Stimulated activated CD4-positive, alpha-beta T cell treated with anti-CD3 and anti-CD28 coated beads, Interleukin-1b, Interleukin-23, amount 100 ng/mL, for 48 hours (primary cell): ENCODE measurements around the gene ELFN1.

Experiments used
- DNase-seq: peaks from one replicate; pipeline ENCODE4 v3.0.0-alpha.2; 2020

ELFN1 gene

DNA sequence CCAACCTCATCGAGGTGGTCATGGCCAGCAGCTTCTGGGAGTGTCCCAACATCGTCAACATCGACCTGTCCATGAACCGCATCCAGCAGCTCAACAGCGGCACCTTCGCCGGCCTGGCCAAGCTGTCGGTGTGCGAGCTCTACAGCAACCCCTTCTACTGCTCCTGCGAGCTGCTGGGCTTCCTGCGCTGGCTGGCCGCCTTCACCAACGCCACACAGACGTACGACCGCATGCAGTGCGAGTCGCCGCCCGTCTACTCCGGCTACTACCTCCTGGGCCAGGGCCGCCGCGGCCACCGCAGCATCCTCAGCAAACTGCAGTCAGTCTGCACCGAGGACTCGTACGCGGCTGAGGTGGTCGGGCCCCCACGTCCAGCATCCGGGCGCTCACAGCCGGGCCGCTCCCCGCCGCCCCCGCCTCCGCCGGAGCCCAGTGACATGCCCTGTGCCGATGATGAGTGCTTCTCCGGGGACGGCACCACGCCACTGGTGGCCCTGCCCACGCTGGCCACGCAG lies 75.0 kb downstream of the ELFN1 start:
- DNase-seq: no peak

GRCh38 chr7:1745576-1746490 lies 75.8 kb downstream of the ELFN1 start:
- no peak for DNase-seq

DNA sequence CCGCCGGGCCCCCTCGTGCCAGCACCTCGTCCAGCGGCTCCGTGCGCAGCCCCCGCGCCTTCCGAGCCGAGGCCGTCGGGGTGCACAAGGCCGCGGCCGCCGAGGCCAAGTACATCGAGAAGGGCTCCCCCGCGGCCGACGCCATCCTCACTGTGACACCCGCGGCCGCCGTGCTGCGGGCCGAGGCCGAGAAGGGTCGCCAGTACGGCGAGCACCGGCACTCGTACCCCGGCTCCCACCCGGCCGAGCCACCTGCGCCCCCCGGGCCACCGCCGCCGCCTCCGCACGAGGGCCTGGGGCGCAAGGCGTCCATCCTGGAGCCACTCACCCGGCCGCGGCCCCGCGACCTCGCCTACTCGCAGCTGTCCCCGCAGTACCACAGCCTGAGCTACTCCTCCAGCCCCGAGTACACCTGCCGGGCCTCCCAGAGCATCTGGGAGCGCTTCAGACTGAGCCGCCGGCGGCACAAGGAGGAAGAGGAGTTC lies 76.5 kb downstream of the ELFN1 start:
- DNase-seq: no peak

- DNase-seq: no peak
These were observed 77.1 kb downstream of the ELFN1 start for GRCh38 chr7:1747004-1747801.

GRCh38 chr7:1748076-1748838 lies 78.2 kb downstream of the ELFN1 start:
- DNase-seq: no peak

DNA sequence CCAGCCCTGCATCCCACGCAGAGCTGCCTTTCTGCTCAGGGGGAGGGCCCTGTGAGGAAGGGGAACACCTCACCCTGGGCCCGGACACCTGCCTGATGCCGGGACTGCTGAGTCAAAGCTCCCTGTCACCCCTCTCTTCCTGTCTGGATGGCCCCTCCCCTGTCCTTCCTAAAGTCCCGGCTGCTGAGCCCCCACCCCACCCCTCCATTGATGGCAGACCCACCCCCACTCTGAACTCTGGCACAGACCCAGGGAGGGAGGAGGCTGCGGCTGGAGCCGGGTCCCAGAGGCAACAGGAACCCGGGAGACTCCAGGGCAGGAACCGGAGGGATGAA lies 78.7 kb downstream of the ELFN1 start:
- DNase-seq: no peak

GRCh38 chr7:1749351-1749863 lies 79.3 kb downstream of the ELFN1 start:
- DNase-seq: no peak

GRCh38 chr7:1749864-1750466 lies 79.9 kb downstream of the ELFN1 start:
- no peak for DNase-seq

- DNase-seq: no peak
These were observed 80.5 kb downstream of the ELFN1 start for GRCh38 chr7:1750541-1751021.

DNA sequence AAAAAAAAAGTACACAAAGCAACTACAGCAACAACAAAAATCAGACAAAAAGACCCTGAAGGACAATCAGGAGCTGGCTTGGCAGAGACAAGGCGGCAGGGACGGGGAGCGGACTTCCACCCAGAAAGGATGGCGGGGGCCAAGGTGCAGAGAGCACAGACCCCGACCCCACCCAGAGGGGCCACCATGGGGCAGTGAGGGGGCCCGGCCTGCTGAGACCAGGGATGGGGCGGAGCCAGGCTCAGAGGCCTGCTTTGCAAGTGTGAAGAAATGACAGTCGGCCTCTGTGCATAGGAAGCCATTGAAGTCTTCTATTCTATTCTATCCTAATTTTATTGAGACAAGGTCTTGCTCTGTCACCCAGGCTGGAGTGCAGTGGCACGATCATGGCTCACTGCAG lies 82.0 kb downstream of the ELFN1 start:
- no peak for DNase-seq

DNA sequence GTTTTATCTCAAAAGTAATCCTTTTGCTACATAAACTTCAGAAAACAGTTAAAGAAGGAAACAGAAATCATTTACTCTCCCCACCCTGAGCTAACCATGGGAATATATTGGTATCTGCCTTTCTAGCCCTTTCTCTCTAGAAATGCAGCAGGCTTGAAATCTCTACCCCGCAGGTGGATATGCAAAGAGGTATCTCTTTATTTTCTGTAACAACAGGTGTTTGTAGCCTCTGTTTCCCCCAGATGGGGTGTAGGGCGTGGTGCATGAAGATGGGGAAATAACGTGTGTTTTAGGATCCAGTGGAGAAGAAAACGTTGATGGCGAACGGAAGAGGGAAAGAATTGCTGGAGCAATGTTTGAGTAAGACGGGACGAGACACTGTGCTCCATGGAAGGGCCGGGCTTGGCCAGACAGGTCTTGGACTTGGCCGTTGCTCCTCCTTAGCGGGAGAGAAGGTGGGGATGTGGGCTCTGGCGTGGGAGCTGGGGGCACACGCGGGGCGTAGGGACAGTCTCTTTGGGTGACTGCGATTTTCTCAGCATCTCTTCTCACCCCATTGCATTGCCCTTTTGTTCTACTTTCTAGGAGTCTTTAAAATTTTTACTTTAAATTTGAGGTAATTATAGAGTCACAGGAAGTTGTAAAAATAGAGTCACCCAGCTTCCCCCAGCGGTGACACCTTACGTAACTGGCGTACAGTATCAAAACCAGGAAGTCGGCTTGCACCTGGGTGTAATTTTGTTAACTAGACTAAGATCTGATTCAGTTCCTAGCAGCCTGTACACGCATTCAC lies 82.9 kb downstream of the ELFN1 start:
- DNase-seq: no peak

- no peak for DNase-seq
These were observed 83.4 kb downstream of the ELFN1 start for GRCh38 chr7:1753564-1753867.

DNA sequence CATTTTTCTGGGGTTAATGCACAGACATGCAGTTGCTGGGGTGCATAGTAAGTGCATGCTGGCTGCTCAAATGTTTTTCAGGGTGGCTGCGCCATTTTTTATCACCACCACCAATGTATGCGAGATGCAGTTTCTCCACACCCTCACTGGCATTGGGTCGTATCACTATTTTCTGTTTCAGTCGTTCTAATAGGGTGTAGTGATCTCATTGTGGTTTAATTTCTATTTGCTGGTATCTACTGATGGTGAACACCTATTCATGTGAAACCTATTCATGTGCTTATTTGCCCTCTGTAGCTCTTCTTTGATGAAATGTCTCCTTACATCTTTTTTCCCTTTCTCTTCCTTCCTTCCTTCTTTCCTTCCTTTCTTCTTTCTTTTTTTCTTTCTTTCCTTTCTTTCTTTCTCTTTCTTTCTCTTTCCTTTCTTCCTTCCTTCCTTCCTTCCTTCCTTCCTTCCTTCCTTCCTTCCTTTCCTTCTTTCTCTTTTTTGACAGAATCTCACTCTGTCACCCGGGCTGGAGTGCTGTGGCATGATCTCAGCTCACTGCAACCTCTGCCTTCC lies 84.3 kb downstream of the ELFN1 start:
- DNase-seq: no peak

DNA sequence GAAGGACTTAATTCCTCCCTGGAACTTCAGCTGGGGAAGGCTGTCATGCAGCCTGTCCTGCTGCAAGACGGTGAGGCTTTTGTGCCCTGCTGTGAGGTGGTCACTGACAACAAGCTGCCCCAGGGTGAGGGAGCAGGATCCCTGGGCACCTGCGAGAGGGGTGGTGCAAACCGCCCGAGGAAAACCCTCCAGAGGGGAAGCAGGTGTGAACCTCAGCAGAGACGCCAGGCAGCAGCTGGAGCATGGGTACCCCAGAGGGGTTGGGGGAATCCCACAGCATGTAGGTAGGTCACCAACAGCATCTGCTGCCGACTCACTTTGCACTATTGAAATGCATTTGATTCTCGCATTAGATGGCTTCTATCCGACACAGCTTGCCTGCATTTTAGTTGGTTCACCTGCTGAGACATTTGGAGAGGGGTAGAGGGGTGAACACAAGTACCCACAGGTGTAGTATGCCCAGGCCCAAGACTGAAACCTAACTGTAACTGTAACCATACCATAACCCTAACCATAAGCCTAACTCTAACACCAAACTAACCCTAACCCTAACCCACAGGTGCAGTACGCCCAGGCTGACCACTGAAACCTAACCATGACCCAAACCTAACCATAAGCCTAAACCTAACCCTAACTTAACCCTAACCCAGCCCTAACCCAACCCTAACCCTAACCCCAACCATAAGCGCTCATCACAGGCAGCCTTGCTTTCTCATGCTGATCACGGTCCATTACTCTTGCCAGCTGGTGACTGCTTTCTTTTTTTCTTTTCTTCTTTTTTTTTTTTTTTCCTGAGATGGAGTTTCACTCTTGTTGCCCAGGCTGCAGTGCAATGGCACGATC lies 85.9 kb downstream of the ELFN1 start:
- DNase-seq: no peak

DNA sequence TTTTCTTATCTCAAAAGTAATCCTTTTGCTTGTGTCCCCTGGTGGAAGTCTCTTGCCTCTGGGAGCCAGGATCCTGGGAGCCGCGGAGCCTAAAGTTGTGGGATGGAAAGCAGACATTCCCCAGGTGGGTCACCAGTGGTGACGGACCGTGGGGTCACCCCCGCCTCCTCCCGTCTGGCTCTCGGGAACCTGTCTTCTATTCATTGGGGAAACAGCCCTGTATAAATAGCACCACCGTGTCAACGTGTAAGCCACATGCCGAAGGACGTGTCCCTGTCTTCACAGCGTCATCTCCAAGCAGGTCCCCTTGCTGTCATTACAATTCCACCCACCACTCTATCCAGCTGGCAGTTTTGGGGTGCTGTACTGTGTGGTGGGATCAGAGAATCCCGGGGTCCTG lies 87.5 kb downstream of the ELFN1 start:
- DNase-seq: no peak

- peak; percentile 37 for DNase-seq
These were observed 88.2 kb downstream of the ELFN1 start for GRCh38 chr7:1758028-1758858.

GRCh38 chr7:1758859-1759521 lies 88.9 kb downstream of the ELFN1 start:
- DNase-seq: no peak

- no peak for DNase-seq
These were observed 91.0 kb downstream of the ELFN1 start for GRCh38 chr7:1761097-1761496.

DNA sequence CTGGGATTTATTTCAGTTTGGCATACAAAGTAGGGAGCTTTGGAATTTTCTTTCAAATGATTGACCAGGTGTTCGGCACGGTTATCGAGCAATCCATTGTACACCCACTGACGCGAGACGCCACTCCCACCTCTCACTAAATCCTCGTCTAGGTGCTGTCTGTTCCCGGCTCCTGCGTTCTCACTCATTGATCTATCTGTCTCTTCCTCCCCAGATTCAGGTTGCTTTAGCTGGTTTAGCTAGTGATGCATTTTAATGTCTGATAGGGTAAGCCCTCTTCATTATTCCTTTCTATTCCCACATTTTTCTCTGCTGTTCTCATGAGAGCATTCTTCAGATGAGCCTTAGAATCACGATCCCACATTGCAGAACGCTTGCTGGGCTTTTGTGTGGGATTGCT lies 91.7 kb downstream of the ELFN1 start:
- no peak for DNase-seq
